K562 (cell line): Measurements from ENCODE around the gene FRMPD4. TPM values are rescaled to one million over a fixed set of nuclear protein-coding genes. Genes with fewer than 3 reads are reported as not detected.

ENCODE experiments used
- ATAC-seq: fragments of 200-7000 bp; cut with Tn5 transposase; 3 replicates; pipeline ENCODE4 v1.9.1; 2020; ENCODE audit warnings: moderate library complexity
- BruUV-seq: library from RNA; stranded (reverse); fragments of 400-500 nt; replicated peaks from 2 replicates; lab custom pipeline; 2021; lab: Mats Ljungman, UMichigan
- CTCF ChIA-PET: fragments of 300-600 bp; formaldehyde crosslinking; extraction: SDS; loops from one replicate; lab custom pipeline; 2021; ENCODE audit warnings: low intra/inter-chr PET ratio; lab: Yijun Ruan, JAX
- POLR2A ChIA-PET: fragments of 300-600, 350-650 bp; sonication (Branson Sonifier 250); formaldehyde crosslinking; extraction: SDS; loops from one replicate; lab custom pipeline; 2021; ENCODE audit warnings: antibody characterized with exemption, inconsistent platforms; lab: Yijun Ruan, JAX
- DNase-seq, 4 experiments: peaks; one replicate each; pipeline versions ENCODE4 v3.0.0 to v3.0.0-alpha.2; 2011 to 2018; ENCODE audit warnings: low spot score in 3 of 4, mixed read lengths in 3 of 4; ENCODE audit errors: extremely low read depth in 1 of 4
- FAIRE-seq: peaks from 2 replicates; lab custom pipeline; 2011; peaks lifted over from hg19 to GRCh38; lab: Jason Lieb, UNC
- H2AFZ ChIP-seq: 2 replicates; pipeline ENCODE4 v1.6.0; 2011; ENCODE audit warnings: low read depth, low read length, control low read depth, inconsistent platforms
- H3K27ac ChIP-seq: fragments of 200-600 bp; 3 replicates; pipeline ENCODE4 v1.8.0; 2011; ENCODE audit warnings: low read depth, mild to moderate bottlenecking, control low read depth, inconsistent platforms, low read length, moderate library complexity, mixed read lengths; ENCODE audit errors: extremely low read depth
- H3K27me3 ChIP-seq, 2 experiments: fragments of 300-600 bp in 1 of 2; 2 replicates in 1 of 2; 3 replicates in 1 of 2; pipeline versions ENCODE4 v1.6.0 to v1.8.0; 2011; ENCODE audit warnings: inconsistent platforms in 2 of 2, low read length in 2 of 2, mild to moderate bottlenecking in 1 of 2, mixed read lengths in 1 of 2, moderate library complexity in 1 of 2; ENCODE audit not compliant: control insufficient read depth in 2 of 2, insufficient read depth in 2 of 2
- H3K36me3 ChIP-seq: fragments of 300-600 bp; 3 replicates; pipeline ENCODE4 v1.8.0; 2011; ENCODE audit warnings: mild to moderate bottlenecking, low read length, inconsistent platforms; ENCODE audit not compliant: control insufficient read depth, insufficient read depth
- H3K4me1 ChIP-seq, 2 experiments: fragments of 200-600 bp in 1 of 2; replicated peaks in 1 of 2; 2 replicates in 1 of 2; 3 replicates in 1 of 2; pipeline versions ENCODE4 v1.5.1 to v1.8.0; 2011; ENCODE audit warnings: inconsistent platforms in 2 of 2, low read length in 2 of 2, mild to moderate bottlenecking in 1 of 2, mixed read lengths in 1 of 2, moderate library complexity in 1 of 2; ENCODE audit not compliant: control insufficient read depth in 2 of 2, insufficient read depth in 2 of 2
- H3K4me2 ChIP-seq: 2 replicates; pipeline ENCODE4 v1.6.1; 2011; ENCODE audit warnings: low read length, control low read depth, inconsistent platforms, mixed read lengths; ENCODE audit not compliant: insufficient read depth
- H3K4me3 ChIP-seq: fragments of 200-600 bp; sonication (generic), shearing (Covaris generic); 2 replicates; pipeline ENCODE4 v1.5.1; 2016; ENCODE audit warnings: control low read depth, inconsistent platforms
- H3K79me2 ChIP-seq: fragments of 200-600 bp; 3 replicates; pipeline ENCODE4 v1.8.0; 2011; ENCODE audit warnings: low read length, inconsistent platforms; ENCODE audit not compliant: control insufficient read depth, insufficient read depth
- H3K9ac ChIP-seq, 2 experiments: 2 replicates each; pipeline versions ENCODE4 v1.6.0 to v1.6.1; 2011; ENCODE audit warnings: low read depth in 2 of 2, low read length in 2 of 2, control low read depth in 1 of 2, inconsistent platforms in 1 of 2, mild to moderate bottlenecking in 1 of 2, mixed read lengths in 1 of 2; ENCODE audit not compliant: insufficient read depth in 1 of 2
- H3K9me1 ChIP-seq: one replicate; pipeline ENCODE4 v1.6.0; 2011; ENCODE audit warnings: inconsistent platforms, mild to moderate bottlenecking, low read length, moderate library complexity; ENCODE audit not compliant: control insufficient read depth, insufficient read depth
- H3K9me3 ChIP-seq: replicated peaks from 2 replicates; pipeline ENCODE4 v1.5.1; 2011; ENCODE audit warnings: low read depth, low read length, inconsistent platforms; ENCODE audit not compliant: control insufficient read depth, insufficient read depth
- H4K20me1 ChIP-seq: replicated peaks from 2 replicates; pipeline ENCODE4 v1.6.1; 2011; ENCODE audit warnings: low read length, inconsistent platforms, mixed read lengths; ENCODE audit not compliant: control insufficient read depth, insufficient read depth
- ATF1 ChIP-seq, 2 experiments: fragments of 450-650 bp in 1 of 2; IDR thresholded peaks; 2 replicates each; pipeline ENCODE4 v1.6.1; 2016; ENCODE audit warnings: missing compliant biosample characterization in 1 of 2, missing genetic modification characterization in 1 of 2
- BCL6 ChIP-seq: fragments of 250-450 bp; sonication (Bioruptor Pico); IDR thresholded peaks from 2 replicates; pipeline ENCODE4 v1.4.0; 2020
- C11orf30 ChIP-seq: fragments of 450-650 bp; IDR thresholded peaks from 2 replicates; pipeline ENCODE4 v1.6.1; 2016; ENCODE audit warnings: low read depth, mild to moderate bottlenecking
- CXXC5 ChIP-seq: fragments of 250-450 bp; sonication (Bioruptor Pico); IDR thresholded peaks from 2 replicates; pipeline ENCODE4 v1.8.0; 2022; ENCODE audit warnings: inconsistent platforms, mild to moderate bottlenecking, moderate library complexity
- ETS2 ChIP-seq: IDR thresholded peaks from 2 replicates; pipeline ENCODE4 v1.6.1; 2016; ENCODE audit warnings: borderline replicate concordance, missing genetic modification characterization, mild to moderate bottlenecking, moderate library complexity, missing compliant biosample characterization; ENCODE audit not compliant: poor library complexity, severe bottlenecking
- GTF2F1 ChIP-seq: IDR thresholded peaks from 2 replicates; pipeline ENCODE4 v1.6.1; 2011; ENCODE audit warnings: low read depth, low read length, improper control_type of control experiment
- L3MBTL2 ChIP-seq: fragments of 450-650 bp; IDR thresholded peaks from 2 replicates; pipeline ENCODE4 v1.6.1; 2016; ENCODE audit warnings: mild to moderate bottlenecking, moderate library complexity
- MEIS2 ChIP-seq: fragments of 450-650 bp; IDR thresholded peaks from 2 replicates; pipeline ENCODE4 v1.6.1; 2014; ENCODE audit warnings: mild to moderate bottlenecking; ENCODE audit not compliant: partially characterized antibody
- NFIX ChIP-seq: fragments of 250-450 bp; sonication (Bioruptor Pico); IDR thresholded peaks from 2 replicates; pipeline ENCODE4 v1.4.0; 2020; ENCODE audit warnings: low read depth, mild to moderate bottlenecking, moderate library complexity
- SP2 ChIP-seq: IDR thresholded peaks from 2 replicates; pipeline ENCODE4 v1.6.1; 2011; ENCODE audit warnings: mild to moderate bottlenecking, low read depth, low read length, moderate library complexity; ENCODE audit not compliant: poor library complexity, severe bottlenecking; ENCODE audit errors: extremely low read depth
- ZNF696 ChIP-seq: fragments of 250-450 bp; sonication (Bioruptor Pico); conservative IDR thresholded peaks from 2 replicates; pipeline ENCODE4 v1.4.0; 2020; ENCODE audit warnings: mild to moderate bottlenecking, moderate library complexity
- WGBS: fragments of 100-300 bp; shearing (Covaris generic); methylation state at CpG from one replicate; pipeline ENCODE4 v1.1.6; 2016; ENCODE audit warnings: low coverage, mixed read lengths; ENCODE audit not compliant: insufficient coverage; ENCODE audit errors: missing lambda C conversion rate; 5-methylcytosine and 5-hydroxymethylcytosine counted together
- in situ Hi-C: fragments of 300-500 bp; cut with MboI; formaldehyde crosslinking; loops from 4 replicates; pipeline ENCODE4 v1.15.0; 2018; ENCODE audit warnings: inconsistent platforms, mixed read lengths
- intact Hi-C: fragments of 100-400 bp; cut with micrococcal nuclease; formaldehyde crosslinking; loops from 2 replicates; pipeline ENCODE4 v1.14.2; 2022
- polyA plus RNA-seq, 8 experiments: library from polyadenylated mRNA; depleted of rRNA in 4 of 8; stranded (reverse) in 5 of 8; unstranded in 3 of 8; fragments of >200 nt; fragmentation: Nextera tagmentation in 2 of 8; fragmentation: Illumina TruSeq in 1 of 8; extraction: Ambion mirVana in 2 of 8; extraction: Trizol in 1 of 8; gene quantifications; 2 replicates each; pipeline versions ENCODE4 v1.2.1 to v1.2.3, GENCODE V29; 2011 to 2014; ENCODE audit warnings: inconsistent platforms in 1 of 8, missing spikeins in 1 of 8
- total RNA-seq, 7 experiments: library from RNA; depleted of rRNA in 6 of 7; stranded (reverse); fragments of >200 nt in 6 of 7; fragmentation: Illumina TruSeq in 2 of 7; extraction: Trizol in 2 of 7; gene quantifications; 2 replicates each; pipeline versions ENCODE4 v1.2.1 to v1.2.3, GENCODE V29; 2011 to 2021; ENCODE audit warnings: low replicate concordance in 1 of 7
- TF ChIP-seq, protein P1 (sequence below): fragments of 450-650 bp; formaldehyde crosslinking; IDR thresholded peaks from 2 replicates; pipeline ENCODE4 v1.4.0; 2020; ENCODE audit warnings: mild to moderate bottlenecking, moderate library complexity
- TF ChIP-seq, protein P2 (sequence below): sonication (generic); formaldehyde crosslinking; IDR thresholded peaks from 2 replicates; pipeline ENCODE4 v1.9.0; 2022; ENCODE audit warnings: mild to moderate bottlenecking, missing genetic modification reagents

The FRMPD4 gene
- total and polyA plus RNA-seq, 9 of the 15 experiments (the other 6 are each of a cell fraction or from before 2014, with no cell fraction given) = not detected

GRCh38 chrX:12412561-12412960, 274.3 kb downstream of the FRMPD4 start:
- in situ Hi-C loops = no loop called here

More at GRCh38 chrX:12412561-12412960, 274.3 kb downstream of the FRMPD4 start:
- POLR2A ChIA-PET = no interaction called here
- Histone ChIP-seq H3K4me3 (no peak overlapping the region), H3K4me2 (no peak overlapping the region), H3K9ac (no peak overlapping the region), H3K36me3 (no peaks in the 10 kb centered on the region), H2AFZ (no peak overlapping the region), H3K4me1 (no peaks in the 10 kb centered on the region), H3K9me3 (no peaks in the 10 kb centered on the region), H3K9me1 (no peaks in the 10 kb centered on the region), H3K79me2 (no peaks in the 10 kb centered on the region), H3K27ac (no peak overlapping the region), H3K27me3 (no peaks in the 10 kb centered on the region), H4K20me1 (no peaks in the 10 kb centered on the region)
- DNase-seq (no peak), ATAC-seq (no peak), FAIRE-seq (no peak)
- WGBS = 0% methylated on average over 1 of the region's 1 CpG
- BruUV-seq = no TSS peak
- CTCF ChIA-PET = no interaction called here
- TF ChIP-seq CXXC5 (no peak), ZNF696 (no peak), GTF2F1 (no peak), L3MBTL2 (no peak), C11orf30 (no peak), SP2 (no peak), BCL6 (CRISPR knock-in tag) (no peak), NFIX (CRISPR knock-in tag) (no peak), ATF1 (CRISPR knock-in tag; IDR thresholded peaks at IDR 0.05) (no peak), ATF1 (tag; IDR thresholded peaks at IDR 0.05) (no peak), ETS2 (tag) (no peak), MEIS2 (no peak)
- TF ChIP-seq, protein P1, sequence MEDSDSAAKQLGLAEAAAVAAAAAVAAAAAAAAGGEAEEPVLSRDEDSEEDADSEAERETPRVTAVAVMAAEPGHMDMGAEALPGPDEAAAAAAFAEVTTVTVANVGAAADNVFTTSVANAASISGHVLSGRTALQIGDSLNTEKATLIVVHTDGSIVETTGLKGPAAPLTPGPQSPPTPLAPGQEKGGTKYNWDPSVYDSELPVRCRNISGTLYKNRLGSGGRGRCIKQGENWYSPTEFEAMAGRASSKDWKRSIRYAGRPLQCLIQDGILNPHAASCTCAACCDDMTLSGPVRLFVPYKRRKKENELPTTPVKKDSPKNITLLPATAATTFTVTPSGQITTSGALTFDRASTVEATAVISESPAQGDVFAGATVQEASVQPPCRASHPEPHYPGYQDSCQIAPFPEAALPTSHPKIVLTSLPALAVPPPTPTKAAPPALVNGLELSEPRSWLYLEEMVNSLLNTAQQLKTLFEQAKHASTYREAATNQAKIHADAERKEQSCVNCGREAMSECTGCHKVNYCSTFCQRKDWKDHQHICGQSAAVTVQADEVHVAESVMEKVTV (CRISPR knock-in tag) = no peak
- TF ChIP-seq, protein P2, sequence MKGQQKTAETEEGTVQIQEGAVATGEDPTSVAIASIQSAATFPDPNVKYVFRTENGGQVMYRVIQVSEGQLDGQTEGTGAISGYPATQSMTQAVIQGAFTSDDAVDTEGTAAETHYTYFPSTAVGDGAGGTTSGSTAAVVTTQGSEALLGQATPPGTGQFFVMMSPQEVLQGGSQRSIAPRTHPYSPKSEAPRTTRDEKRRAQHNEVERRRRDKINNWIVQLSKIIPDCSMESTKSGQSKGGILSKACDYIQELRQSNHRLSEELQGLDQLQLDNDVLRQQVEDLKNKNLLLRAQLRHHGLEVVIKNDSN = no peak
- intact Hi-C loops = no loop called here
